HG03378 (cell line): ENCODE results near the gene BCL11B.
"Not testable (repeated sequence)": the region's sequence is repeated elsewhere in the genome, so short reads cannot be mapped to it uniquely, and the experiment has no call there.

Experiments
- ATAC-seq: cut with Tn5 transposase; IDR thresholded peaks from one replicate; pipeline ENCODE4 v1.9.1; 2021; ENCODE audit warnings: mild to moderate bottlenecking, moderate library complexity; ENCODE audit not compliant: unreplicated experiment

Gene BCL11B

DNA sequence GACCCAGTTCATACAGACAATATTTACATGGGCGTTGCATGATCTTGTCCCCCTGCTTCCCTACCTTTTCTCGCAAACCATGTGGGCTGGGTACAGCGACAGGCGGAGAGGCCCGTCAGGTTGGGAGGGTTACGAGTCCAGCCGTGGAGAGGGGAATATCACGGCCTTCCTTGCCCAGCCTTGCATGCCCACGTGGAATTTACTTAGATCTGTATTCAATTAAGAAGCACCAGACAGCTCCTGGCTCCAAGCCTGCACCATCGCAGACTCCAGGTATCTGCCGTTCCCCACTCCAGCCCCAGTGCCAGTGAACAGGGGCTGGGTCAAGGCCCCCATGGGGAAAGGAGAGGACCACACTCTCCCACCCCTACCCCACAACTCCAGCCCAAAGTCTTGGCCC, 29.8 kb downstream of the BCL11B start:
- ATAC-seq: no peak

DNA sequence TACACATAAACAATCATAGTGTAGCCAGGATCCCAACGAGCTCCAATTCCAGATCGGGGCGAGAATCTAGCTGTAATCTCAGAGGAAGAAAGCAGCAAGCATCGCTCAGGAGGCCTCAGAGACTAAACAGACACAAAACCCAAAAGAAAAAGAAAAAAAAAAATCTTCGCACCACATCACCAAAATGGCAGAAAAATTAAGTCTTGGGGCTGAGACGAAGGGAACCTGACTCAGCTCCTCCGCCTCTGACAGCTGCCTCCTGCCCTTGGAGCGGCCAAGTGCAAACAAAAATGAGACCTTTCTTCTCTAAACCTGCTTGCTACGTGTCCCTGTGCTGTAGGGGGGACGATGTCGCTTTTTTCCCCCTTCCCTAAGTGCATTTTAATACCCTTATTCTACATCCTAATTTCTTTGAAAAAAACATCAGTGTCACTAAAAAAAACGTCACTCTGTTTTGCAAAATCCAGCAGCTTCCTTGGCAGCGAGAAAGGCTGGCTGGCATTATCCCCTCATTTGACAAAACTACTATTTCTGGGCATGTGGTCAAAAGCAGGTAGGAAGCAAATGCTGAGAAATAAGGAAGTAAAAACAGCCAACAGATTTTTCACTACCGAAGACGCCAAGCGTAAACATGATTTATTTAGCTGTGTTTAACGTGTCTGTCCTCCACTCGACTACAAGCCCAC, 30.5 kb downstream of the BCL11B start:
- no peak for ATAC-seq

DNA sequence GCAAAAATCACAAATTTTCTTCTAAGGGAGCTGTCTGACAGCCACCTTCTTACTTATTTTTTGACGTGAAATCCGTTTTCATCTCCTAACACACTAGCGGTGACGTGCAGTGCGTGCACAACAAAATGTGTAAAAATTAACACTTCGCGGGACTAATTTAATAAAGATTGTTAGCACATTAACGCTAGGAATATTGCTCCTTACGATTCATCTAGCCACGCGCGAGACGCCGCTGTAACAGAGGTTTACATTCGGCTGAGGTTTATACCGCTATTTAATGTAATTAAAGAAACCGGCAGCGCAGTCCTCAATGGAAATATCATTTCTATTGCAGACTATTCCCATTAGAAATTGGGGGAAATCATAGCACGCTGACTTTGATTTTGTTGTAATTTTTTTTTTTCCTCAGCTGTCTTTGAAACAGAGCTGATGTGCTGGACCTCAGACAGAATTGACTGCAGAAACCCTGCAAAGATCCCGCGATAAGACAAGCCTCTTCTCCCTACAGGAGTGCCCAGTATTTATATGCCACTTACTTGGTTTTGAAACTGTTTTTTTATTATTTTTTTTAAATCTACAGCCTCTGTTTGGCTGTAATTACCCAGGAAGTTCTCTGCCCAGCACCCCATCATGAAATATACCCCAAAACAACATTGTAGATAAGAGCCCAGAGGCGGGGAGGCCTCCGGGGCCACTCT, 31.2 kb downstream of the BCL11B start:
- ATAC-seq: no peak

DNA sequence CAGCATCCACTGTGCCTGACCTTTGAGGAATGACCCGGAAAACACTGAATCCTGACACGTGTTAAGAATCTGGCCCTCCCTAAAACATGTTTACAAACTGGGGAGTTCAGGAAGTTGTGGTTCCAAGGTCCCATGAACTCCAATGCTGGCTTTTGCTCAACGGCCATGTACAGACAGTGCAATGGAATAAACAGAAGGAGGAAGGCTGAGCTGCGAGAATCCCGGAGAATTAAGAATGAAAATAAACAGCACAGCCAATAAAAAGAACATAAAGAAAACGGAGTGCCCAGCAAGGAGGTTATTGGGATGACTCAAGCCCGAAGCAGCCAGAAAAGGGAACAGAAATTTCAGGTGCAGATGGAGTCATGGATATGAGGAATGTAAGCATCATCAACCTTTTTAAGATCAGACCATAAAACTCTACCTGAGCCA, 32.3 kb downstream of the BCL11B start:
- ATAC-seq: no peak

DNA sequence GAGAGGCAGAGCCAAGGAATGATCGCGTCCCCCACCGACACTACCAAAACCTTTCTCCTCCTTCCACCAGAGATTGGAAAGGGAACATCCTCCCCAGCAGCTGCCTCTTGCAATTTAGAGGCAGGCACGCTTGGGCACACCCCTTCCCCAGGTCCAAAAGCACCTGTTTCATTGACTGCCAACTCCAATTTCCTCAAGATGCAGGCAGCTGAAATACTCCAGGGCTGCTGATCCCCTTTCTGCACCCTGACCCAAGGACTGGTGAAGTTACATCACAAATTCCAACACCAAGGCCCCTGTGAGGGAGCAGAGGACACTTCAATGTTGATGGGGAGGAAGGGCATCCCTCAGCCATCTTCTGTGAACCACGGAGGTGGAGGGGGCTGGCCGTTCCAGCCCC, 33.8 kb downstream of the BCL11B start:
- no peak for ATAC-seq

DNA sequence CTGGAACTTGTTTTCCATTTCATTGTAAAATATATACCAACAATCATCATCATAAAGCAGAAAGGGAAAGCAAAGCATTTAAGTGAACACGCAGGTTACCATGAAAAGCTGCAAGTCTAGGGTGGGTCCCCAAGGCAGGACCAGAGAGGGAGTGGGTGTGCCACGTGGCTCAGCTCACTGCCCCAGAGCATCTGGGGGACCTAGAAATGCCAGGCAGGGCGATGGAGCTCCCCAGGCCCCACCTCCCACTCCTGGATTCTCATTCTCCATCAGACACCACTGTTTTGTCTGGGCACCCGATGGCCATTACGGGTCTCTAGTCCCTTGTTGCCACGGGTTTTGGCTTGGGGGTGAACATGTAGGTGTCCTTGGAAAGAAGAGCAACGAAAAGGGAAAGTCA, 34.7 kb downstream of the BCL11B start:
- ATAC-seq: no peak

DNA sequence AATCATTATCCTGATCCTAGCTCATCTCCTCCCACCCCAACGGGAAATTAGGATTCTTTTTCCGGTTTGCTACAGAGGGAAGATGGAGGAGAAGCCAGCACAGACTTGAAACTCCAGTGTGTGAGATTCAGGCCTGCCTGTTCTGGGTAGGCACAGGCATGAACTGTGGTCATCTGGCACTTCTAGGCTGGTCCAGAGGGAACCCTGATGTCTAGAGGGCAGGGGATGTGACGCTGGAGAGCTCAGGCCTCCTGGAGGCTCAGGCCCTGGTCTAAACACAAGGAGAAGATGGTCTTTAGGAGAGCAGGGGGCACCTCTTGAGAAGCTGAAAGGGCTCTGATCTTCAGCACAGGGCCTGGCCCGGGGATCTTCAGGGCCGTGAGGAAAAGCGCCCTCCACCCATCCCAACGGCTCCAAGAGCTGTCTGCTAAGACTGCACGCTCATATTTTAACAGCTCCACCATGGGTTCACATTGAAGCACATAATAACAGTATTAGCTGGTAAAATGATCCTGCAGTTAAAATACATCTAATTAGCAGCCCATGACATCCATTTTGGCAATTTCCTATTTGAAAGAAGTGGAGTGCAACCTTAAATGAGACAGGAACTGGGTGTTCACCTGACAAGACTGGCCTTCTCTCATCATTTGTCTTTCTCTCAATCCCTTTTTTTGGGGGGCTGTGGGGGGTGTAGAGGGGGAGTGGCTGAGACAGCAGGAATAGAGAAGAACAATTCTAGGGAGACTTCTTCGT, 35.4 kb downstream of the BCL11B start:
- ATAC-seq: no peak

DNA sequence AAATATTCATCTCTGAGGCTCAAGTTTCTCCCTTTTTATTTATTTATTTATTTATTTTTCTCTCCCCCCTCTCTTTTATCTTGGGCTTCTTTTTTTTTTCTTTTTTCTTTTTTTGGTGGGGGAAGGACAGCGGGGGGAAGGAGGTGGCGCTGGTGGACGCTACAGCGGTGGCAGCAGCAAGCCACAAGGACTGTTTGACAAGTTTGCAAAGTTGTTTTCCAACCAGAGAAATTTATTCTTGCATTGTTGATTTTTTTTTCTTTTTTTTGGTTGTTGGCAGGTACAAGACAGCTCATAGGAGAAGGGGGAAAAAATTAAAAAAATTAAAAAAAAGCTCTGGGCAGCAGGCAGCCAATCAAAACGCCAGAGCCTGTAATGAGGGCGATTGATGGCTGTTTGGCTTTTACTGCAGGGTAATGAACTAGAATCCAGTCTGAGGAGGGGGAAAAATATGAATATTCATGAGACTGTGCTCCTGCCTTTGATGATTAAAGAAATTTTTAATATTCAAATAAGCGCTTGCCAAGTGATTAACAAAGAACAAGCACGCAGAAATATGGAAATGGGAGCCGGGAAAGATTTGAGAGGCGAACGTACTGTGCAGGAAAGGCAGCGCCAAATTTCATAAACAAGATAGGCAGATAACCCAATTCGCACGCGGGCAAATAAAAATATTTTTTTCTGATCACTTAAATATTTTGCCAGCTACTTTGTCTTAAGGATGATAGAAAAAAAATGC, 36.2 kb downstream of the BCL11B start:
- ATAC-seq: no peak

DNA sequence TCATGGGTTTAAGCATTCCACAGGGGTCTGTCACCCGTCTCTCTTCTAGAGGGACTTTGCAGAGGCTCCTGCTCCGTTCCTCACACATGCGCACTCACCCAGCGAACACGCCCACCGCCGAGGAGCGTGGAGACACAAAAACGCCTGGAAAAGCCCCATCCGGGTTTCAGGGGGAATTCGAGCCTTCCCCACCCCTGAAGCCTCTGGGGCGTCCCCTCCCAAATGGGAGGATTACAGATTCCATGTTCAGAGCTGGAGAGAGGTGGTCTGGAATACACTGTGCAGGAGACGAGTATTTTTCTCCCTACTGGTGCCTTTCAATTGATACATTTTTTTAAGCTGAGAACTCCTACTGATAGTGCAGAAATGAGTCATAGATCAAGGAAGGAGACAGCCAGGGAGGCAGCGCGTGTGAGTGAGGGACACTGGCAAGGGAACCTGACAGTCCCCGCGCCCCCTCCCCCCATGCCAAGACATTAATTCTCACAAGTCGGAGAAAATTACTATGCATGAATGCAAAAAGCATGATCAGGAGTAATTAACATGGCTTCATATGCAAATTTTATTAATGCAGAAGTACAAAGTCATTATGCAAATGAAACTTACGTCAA, 36.9 kb downstream of the BCL11B start:
- ATAC-seq: no peak

DNA sequence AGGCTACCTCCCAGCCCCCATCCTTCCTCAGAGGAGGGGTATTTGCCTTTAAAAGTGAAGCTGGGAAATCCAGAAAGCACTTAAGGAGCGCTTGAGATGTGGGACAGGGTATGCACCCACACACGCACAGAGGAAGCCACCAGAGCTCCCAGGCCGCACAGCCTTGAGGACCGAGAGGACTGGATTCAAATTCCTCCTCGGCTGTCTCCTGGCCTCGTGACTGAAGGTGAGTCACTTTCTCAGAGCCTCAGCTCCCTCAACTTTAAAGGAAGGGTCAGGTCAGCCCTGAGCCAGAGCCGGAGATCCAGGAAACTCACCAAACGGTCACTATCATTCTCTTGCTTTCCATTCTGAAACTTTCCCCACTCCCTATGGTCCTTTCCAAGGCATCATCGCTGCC, 37.6 kb downstream of the BCL11B start:
- ATAC-seq: no peak

DNA sequence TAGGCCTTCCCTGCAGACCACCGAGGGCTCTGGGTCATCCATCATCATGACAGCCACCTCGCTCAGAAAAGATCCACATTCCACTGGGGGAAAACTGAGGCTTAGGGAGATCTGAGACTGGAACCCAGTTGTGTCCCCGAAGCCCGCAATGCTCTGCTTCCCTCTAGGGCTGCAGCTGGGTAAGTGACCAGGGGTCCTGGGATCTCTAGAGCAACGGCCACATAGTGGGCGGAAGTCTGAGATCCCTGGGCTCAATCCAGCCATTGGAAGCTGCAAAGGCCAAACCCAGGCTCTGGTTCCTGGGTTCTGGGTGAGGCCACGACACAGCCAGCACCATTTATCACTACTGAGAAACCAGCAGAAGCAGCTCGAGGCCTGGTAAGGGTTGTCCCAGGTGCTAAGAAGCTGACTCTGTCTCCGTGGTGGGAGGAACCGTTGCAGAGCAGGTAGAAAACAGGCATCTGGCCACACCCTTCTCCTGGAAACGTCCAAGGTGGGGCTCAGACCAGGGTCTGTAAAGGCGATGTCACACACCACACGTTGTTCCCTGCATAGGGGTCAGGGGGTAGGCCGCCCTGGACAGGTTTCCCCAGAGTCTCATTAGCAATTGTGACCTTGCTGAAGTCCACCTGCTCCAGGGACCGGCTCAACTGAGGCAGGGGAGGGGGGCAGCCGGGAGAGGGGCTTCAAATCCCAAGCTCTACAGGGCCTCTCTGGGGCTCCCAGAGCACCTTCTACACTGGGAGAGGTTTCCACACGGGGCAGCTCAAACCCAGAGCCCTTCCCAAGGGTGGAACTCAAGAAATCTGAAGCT, 38.6 kb downstream of the BCL11B start:
- no peak for ATAC-seq

DNA sequence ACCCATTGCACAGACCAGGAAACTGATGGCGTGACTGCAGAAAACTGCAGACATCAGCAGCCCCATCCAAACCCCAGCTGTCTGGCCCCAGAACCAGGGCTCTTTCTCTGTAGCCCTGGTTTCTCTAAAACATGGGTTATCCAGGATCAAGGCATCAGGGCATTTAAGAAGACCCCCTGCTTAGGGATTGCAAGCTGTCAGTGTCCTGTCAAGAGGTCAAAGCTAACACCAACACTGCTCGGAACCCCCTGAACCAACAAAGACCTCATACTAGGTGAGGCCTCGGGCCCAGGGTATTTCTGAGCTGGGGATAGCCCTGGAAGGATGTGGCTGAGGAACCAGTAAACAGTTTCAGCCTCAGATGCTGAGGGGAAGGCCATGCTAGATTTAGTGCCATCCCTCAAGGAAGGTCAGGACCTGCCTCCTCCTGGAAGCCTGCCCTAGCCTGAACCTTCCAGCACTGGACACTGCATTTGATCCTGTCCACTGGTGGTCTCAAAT, 39.2 kb downstream of the BCL11B start:
- ATAC-seq: no peak

DNA sequence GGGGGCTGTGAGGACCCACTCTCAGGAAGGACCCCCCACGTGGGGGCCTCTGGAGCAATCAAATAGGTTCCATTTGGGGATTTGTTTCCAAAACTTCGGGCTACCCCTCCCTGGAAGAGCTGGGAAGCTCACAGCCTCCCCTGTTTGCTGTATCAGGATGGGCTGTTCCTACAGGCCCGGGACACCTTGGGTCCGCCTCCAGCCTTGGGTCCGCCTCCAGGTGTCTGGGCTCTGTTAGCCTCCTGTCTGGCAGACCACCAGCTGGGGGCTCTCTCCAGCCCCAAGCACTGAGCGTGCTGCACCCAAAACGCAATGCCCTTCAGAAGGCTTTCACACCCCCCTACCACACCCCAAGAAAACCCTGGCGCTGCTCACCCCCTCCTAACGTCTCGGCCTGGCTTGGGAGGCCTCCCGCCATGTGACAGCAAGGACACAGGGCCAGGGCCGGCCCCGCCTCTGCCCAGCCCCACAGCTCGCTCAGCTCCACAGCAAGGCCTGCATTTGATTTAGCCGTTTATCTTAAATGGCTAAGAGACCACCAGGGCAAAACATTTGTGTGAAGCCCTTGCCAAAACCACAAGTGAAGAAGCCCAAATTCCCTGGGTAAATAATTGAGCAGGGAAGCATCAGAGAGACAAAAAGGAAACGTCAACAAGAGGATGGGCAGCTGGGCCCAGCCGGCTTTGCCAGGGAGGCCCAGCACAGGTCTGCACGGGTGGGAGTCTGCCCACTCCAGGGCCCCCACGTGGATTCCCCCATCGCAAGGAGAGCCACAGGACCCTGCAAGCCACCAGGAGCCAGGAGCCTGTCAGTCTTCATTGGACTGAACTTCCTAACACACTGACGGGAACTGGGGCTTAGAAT, 39.9 kb downstream of the BCL11B start:
- ATAC-seq: no peak

DNA sequence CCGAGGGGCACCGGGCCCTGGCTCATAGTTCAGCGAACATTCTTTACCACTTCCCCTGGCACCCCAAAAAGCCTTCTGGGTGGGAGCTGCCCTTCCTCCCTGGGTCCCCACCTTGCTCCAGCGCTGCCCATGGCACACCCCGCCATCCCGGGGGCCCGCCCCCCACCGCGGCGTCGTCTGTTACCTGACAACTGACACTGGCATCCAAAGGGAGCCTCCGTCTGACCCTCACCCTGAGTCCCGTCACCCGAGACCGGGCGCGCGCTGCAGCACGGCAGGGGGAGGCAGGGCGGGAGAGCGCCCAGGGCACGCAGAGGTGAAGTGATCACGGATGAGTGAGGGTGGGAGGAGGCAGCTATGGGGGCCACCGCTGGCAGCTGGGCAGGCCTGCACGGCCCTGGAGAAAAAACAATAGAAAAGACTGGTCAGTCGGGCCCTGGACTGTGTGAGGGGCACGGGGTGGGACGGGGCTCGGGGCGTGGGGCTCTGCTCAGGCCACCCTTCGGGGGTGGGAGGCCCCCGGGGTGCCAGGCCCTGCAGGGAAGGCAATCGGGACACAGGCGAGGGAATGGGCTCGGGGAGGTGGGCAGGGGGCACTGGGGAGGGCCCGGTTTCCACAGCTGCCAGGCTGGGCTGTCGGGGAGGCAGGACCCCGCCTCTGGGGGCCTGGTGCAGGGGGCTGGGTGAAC, 40.7 kb downstream of the BCL11B start:
- no peak for ATAC-seq

DNA sequence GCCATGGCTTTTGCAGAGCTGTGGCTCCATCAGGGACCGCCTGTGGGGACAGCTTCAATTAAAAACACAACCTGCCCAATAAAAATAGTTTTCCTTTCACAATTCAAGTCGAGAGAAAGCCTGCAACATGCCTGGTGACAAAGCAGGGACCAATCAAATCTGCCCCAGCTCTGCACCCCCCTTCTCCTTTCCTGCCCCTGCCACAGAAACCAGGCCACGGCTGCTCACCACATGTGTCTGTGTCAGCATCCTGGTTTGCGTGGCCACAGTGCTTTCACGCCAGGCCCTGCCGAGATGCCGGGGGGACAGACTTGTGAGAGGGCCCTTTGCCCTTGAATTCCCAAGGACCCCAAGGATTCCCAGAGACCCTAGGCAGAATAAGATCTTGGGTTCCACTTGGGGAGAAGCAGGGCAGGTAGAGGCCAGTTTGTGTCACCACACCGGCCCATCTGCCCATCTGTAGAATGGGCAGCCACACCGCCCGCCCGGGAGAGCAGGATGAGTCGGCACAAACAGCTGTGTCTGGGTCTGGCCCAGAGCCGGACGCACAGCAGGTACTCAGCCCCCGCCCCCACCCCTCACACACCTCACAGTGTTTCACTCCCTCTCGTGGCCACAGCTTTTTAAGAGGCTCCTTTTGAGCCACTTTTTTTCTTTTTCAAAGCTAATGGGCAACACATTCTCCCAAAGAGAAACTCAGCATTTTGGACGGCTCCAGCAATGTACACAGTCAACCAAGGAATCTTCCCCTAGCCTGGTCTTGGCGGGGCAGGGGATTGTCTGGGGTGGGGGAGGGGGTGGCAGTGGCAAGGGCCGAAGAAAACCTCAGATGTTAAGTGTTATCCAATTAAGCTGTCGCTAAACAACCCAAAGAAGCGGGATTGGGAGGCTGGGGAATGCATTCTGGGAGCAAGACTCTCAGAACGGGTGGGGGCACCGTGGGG, 41.5 kb downstream of the BCL11B start:
- ATAC-seq: no peak

DNA sequence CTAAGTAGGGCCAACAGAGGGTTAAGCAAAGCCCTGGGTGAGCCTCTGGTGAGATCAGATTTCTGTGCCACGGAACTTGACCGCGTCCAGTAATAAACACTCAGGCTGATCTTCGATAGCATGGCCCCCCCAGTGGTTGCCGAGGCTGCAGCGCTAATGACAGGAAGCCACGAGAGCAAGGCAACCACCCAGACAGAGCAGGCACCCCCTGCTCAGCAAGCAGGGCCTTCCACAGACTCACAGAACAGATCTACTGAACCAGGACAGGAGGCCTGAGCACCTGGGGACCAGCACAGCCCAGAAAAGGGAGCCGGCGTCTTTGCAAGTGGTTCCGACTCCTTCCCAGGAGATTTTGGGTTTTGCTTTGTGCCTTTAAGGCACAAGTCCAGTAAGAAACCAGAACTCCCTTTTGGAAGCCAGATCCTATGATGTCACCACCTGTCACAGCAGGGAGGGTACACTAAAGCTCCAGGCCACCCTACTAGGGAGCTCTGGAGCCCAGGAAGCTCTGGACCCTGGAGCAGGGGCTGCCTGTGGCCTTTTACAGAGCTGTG, 42.3 kb downstream of the BCL11B start:
- ATAC-seq: no peak

DNA sequence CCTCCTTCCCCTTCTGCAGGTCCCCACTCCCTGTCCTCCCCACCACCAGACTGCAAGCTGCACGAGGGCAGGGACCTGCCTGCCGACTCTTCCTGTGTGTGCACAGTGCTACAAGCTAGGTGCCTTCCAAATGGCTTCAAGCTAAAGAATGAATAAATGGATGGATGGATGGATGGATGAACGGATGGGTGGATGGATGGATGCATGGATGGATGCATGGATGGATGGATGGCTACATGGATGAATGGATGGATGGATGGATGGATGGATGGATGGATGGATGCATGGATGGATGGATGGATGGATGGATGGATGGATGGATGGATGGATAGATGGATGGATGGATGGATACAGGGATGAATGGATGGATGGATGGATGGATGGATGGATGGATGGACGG, 43.2 kb downstream of the BCL11B start:
- ATAC-seq: not testable (repeated sequence)
